DOHH2 (cell line): Measurements from ENCODE around the gene LSM14B.

Experiments used
- H3F3A ChIP-seq: fragments of 200-600 bp; sonication (generic), shearing (Covaris generic); 2 replicates; pipeline ENCODE4 v1.6.0; 2016; ENCODE audit warnings: antibody characterized with exemption, mild to moderate bottlenecking; ENCODE audit not compliant: control insufficient read depth, insufficient read depth
- H3K27ac ChIP-seq: fragments of 200-600 bp; sonication (generic); 2 replicates; pipeline ENCODE4 v1.5.1; 2014; ENCODE audit warnings: low read depth, mild to moderate bottlenecking, low read length, moderate library complexity
- H3K27me3 ChIP-seq: fragments of 200-600 bp; sonication (generic); 2 replicates; pipeline ENCODE4 v1.6.1; 2014; ENCODE audit warnings: mild to moderate bottlenecking, low read length, mixed read lengths; ENCODE audit not compliant: control insufficient read depth
- H3K36me3 ChIP-seq: fragments of 200-600 bp; sonication (generic); 2 replicates; pipeline ENCODE4 v1.6.1; 2014; ENCODE audit warnings: mild to moderate bottlenecking, low read length, moderate library complexity, mixed read lengths; ENCODE audit not compliant: control insufficient read depth
- H3K4me1 ChIP-seq: fragments of 200-600 bp; sonication (generic); 2 replicates; pipeline ENCODE4 v1.6.1; 2014; ENCODE audit warnings: mild to moderate bottlenecking, low read length, mixed read lengths; ENCODE audit not compliant: control insufficient read depth
- H3K4me2 ChIP-seq: fragments of 200-600 bp; sonication (generic); 2 replicates; pipeline ENCODE4 v1.6.0; 2014; ENCODE audit warnings: mild to moderate bottlenecking, low read length, moderate library complexity
- H3K4me3 ChIP-seq: fragments of 200-600 bp; sonication (generic); 2 replicates; pipeline ENCODE4 v1.5.1; 2014; ENCODE audit warnings: mild to moderate bottlenecking, low read length, mixed read lengths
- H3K79me2 ChIP-seq: fragments of 200-600 bp; sonication (generic); 2 replicates; pipeline ENCODE4 v1.6.1; 2014; ENCODE audit warnings: mild to moderate bottlenecking, low read length, mixed read lengths; ENCODE audit not compliant: control insufficient read depth
- H3K9me2 ChIP-seq: fragments of 200-600 bp; sonication (generic); replicated peaks from 2 replicates; pipeline ENCODE4 v1.6.1; 2014; ENCODE audit warnings: mild to moderate bottlenecking, low read length, mixed read lengths; ENCODE audit not compliant: control insufficient read depth
- H3K9me3 ChIP-seq: fragments of 200-600 bp; sonication (generic); 2 replicates; pipeline ENCODE4 v1.6.1; 2014; ENCODE audit warnings: antibody characterized with exemption, low read length, mixed read lengths; ENCODE audit not compliant: control insufficient read depth, insufficient read depth
- H4K20me1 ChIP-seq: fragments of 200-600 bp; sonication (generic); 2 replicates; pipeline ENCODE4 v1.6.0; 2014; ENCODE audit warnings: low read depth, mild to moderate bottlenecking, antibody characterized with exemption, low read length, moderate library complexity; ENCODE audit not compliant: control insufficient read depth, insufficient read depth
- EZH2phosphoT487 ChIP-seq: fragments of 200-600 bp; sonication (generic); IDR thresholded peaks from 2 replicates; pipeline ENCODE4 v1.6.1; 2017; ENCODE audit warnings: borderline replicate concordance, mild to moderate bottlenecking, antibody characterized with exemption, low read length, moderate library complexity, mixed read lengths
- TF ChIP-seq, protein P1 (sequence below): fragments of 200-600 bp; sonication (generic); IDR thresholded peaks from one replicate; pipeline ENCODE4 v1.5.1; 2014; ENCODE audit warnings: antibody characterized with exemption, mild to moderate bottlenecking, low read depth, low read length; ENCODE audit not compliant: poor library complexity, severe bottlenecking

LSM14B gene

DNA sequence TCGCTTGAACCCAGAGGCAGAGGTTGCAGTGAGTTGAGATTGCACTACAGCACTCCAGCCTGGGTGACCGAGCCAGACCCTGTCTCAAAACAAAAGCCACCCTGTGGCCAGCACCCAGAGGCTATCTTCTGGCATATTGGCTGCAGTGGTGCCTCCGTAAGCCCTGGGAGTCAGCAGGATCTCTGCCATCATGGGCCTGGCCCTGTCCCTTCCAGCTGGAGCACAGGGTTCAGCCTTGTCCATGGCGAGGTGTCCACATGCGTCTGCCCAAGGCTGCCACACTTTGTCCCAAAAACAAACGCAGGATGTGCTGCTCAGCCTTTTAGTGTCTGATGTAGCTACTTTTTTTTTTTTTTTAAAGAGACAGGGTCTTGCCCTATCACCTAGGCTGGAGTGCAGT is 45.2 kb downstream of the LSM14B start:
- no peaks in the 10 kb centered on the region for H3K9me2 ChIP-seq
- H3K4me1 ChIP-seq = no peaks in the 10 kb centered on the region
- H4K20me1 ChIP-seq = no peaks in the 10 kb centered on the region
- no peak for TF ChIP-seq EZH2phosphoT487
- TF ChIP-seq, protein P1, sequence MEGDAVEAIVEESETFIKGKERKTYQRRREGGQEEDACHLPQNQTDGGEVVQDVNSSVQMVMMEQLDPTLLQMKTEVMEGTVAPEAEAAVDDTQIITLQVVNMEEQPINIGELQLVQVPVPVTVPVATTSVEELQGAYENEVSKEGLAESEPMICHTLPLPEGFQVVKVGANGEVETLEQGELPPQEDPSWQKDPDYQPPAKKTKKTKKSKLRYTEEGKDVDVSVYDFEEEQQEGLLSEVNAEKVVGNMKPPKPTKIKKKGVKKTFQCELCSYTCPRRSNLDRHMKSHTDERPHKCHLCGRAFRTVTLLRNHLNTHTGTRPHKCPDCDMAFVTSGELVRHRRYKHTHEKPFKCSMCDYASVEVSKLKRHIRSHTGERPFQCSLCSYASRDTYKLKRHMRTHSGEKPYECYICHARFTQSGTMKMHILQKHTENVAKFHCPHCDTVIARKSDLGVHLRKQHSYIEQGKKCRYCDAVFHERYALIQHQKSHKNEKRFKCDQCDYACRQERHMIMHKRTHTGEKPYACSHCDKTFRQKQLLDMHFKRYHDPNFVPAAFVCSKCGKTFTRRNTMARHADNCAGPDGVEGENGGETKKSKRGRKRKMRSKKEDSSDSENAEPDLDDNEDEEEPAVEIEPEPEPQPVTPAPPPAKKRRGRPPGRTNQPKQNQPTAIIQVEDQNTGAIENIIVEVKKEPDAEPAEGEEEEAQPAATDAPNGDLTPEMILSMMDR = no peak
- H3K4me2 ChIP-seq = no peak overlapping the region
- H3F3A ChIP-seq = no peaks in the 10 kb centered on the region
- H3K4me3 ChIP-seq = no peak overlapping the region
- H3K36me3 ChIP-seq = peaks cover 21% of the 10 kb centered on the region
- no peaks in the 10 kb centered on the region for H3K27me3 ChIP-seq
- H3K9me3 ChIP-seq = no peaks in the 10 kb centered on the region
- H3K27ac ChIP-seq = no peak overlapping the region
- no peaks in the 10 kb centered on the region for H3K79me2 ChIP-seq

DNA sequence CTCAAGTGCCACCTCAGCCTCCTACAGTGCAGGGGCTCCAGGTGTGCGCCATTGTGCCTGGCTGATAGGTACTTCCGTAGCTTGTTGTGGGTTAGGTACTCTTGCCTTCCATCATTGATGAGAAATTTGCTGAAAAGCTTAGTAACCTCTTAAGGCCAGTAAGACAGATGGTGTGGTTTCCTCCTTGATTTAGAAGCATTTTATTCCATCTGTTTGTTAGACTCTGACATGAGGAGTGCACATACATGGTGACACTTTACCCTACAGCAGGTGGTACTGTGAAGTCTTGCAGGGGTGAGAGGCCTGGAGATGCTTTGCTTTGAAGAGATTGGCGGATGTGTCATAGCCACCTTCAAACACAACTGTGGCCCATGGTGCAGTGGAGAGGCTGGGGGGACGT is 45.8 kb downstream of the LSM14B start:
- no peak overlapping the region for H3K4me2 ChIP-seq
- H3K27me3 ChIP-seq = no peaks in the 10 kb centered on the region
- H3F3A ChIP-seq = no peaks in the 10 kb centered on the region
- no peaks in the 10 kb centered on the region for H3K79me2 ChIP-seq
- H3K36me3 ChIP-seq = peaks cover 21% of the 10 kb centered on the region
- no peak overlapping the region for H3K4me3 ChIP-seq
- H3K27ac ChIP-seq = no peak overlapping the region
- H3K9me3 ChIP-seq = no peaks in the 10 kb centered on the region
- no peak for TF ChIP-seq EZH2phosphoT487
- TF ChIP-seq, protein P1 = no peak
- H3K4me1 ChIP-seq = no peaks in the 10 kb centered on the region
- H3K9me2 ChIP-seq = no peaks in the 10 kb centered on the region
- no peaks in the 10 kb centered on the region for H4K20me1 ChIP-seq

DNA sequence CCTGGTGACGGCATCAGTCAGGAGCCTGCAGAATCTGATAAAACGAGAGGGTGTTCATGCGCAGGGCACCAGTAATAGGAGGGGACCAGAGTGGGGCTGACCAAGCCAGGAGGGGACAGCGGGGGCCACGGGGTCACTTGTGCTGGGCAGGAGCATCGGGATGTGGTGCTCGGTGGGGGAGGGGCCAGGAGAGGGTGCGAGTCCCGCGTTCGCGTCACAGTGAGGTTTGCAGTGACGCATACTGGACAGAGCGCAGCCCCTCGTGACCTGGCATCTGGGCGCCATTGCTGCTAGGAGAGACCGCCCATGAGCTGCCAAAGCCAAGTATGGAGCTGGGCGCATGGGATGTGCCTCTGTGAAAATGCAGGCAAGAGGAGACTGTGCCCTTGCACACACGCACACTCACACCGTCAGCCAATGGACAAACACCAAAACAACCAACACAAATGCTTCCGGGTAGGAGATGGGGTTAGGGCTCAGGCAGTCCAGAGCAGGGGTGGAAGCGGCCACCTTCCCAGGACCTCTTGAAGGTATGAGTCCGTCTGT is 46.7 kb downstream of the LSM14B start:
- no peaks in the 10 kb centered on the region for H3K4me1 ChIP-seq
- H3K27ac ChIP-seq = no peak overlapping the region
- H3K4me3 ChIP-seq = no peak overlapping the region
- no peak overlapping the region for H3K4me2 ChIP-seq
- H3K9me3 ChIP-seq = no peaks in the 10 kb centered on the region
- TF ChIP-seq, protein P1 = no peak
- no peak for TF ChIP-seq EZH2phosphoT487
- no peaks in the 10 kb centered on the region for H3F3A ChIP-seq
- no peaks in the 10 kb centered on the region for H3K79me2 ChIP-seq
- H3K27me3 ChIP-seq = no peaks in the 10 kb centered on the region
- H4K20me1 ChIP-seq = no peaks in the 10 kb centered on the region
- H3K9me2 ChIP-seq = no peaks in the 10 kb centered on the region
- H3K36me3 ChIP-seq = peaks cover 21% of the 10 kb centered on the region

DNA sequence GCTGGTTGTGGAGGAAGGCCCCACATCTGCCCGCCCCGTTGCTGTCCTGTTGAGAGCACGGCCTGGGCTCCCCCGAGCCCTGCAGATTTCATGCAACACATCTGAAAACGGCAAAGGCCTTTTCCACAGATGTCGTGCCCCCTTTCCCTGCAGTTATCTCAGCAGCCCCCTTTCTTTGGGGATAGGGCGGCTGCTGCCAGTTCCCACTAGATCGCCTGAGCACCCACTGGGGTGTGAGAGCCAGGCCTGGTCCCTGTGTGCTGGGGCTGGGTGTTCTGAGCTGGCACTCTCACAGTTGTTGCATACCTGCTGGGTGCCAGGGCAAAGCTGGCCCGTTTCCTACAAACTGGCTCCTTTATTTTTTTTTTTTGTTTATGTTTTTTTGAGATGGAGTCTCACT is 48.3 kb downstream of the LSM14B start:
- H3K9me2 ChIP-seq = no peaks in the 10 kb centered on the region
- no peaks in the 10 kb centered on the region for H3K27me3 ChIP-seq
- H4K20me1 ChIP-seq = no peaks in the 10 kb centered on the region
- H3K4me3 ChIP-seq = no peak overlapping the region
- H3K4me2 ChIP-seq = no peak overlapping the region
- no peaks in the 10 kb centered on the region for H3K79me2 ChIP-seq
- H3K27ac ChIP-seq = no peak overlapping the region
- H3F3A ChIP-seq = no peaks in the 10 kb centered on the region
- H3K36me3 ChIP-seq = peaks cover 17% of the 10 kb centered on the region
- H3K9me3 ChIP-seq = no peaks in the 10 kb centered on the region
- TF ChIP-seq EZH2phosphoT487 = no peak
- TF ChIP-seq, protein P1 = no peak
- no peaks in the 10 kb centered on the region for H3K4me1 ChIP-seq
